Measurements from ENCODE around the gene ADAM8. TPM values are rescaled to one million over a fixed set of nuclear protein-coding genes. Genes with fewer than 3 reads are reported as not detected.

ADAM8 gene
- total RNA-seq, 3 donors from 2014 or later = 4.8 to 7.0 (median 5.2) TPM

- TF ChIP-seq, protein P1, sequence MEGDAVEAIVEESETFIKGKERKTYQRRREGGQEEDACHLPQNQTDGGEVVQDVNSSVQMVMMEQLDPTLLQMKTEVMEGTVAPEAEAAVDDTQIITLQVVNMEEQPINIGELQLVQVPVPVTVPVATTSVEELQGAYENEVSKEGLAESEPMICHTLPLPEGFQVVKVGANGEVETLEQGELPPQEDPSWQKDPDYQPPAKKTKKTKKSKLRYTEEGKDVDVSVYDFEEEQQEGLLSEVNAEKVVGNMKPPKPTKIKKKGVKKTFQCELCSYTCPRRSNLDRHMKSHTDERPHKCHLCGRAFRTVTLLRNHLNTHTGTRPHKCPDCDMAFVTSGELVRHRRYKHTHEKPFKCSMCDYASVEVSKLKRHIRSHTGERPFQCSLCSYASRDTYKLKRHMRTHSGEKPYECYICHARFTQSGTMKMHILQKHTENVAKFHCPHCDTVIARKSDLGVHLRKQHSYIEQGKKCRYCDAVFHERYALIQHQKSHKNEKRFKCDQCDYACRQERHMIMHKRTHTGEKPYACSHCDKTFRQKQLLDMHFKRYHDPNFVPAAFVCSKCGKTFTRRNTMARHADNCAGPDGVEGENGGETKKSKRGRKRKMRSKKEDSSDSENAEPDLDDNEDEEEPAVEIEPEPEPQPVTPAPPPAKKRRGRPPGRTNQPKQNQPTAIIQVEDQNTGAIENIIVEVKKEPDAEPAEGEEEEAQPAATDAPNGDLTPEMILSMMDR (IDR thresholded peaks at IDR 0.05) = no peak
- ATAC-seq = no peak
- intact Hi-C loops (cut with DNase I, micrococcal nuclease) = no loop called here
- Histone ChIP-seq H3K4me3 (no peak overlapping the region), H3K9me3 (no peaks in the 10 kb centered on the region), H3K36me3 (ENCODE audit: low read depth) (no peaks in the 10 kb centered on the region), H3K4me1 (ENCODE audit: low read depth) (no peaks in the 10 kb centered on the region)
- DNase-seq = no peak
These were observed 56.9 kb downstream of the ADAM8 start for GRCh38 chr10:133219782-133220181.

DNA sequence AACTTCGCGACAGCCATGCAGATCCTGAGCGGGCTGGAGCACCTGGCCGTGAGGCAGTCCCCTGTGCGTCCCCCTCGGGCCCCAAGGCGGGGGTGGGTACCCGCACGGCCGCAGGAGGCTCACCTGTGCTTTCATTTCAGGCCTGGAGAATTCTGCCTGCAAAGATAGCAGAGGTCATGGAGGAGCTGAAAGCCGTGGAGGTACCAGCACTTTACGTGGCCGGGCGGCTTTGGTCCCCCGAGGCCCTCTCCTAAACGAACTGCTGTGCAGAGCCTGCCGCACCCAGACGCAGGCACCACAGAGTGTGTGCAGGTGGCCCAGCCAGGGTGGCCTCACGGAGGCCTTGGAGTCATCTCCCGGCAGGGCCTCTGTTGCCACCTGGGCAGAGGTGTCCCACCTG lies 57.8 kb downstream of the ADAM8 start:
- Histone ChIP-seq H3K4me3 (no peak overlapping the region), H3K9me3 (no peaks in the 10 kb centered on the region), H3K36me3 (ENCODE audit: low read depth) (no peaks in the 10 kb centered on the region), H3K4me1 (ENCODE audit: low read depth) (no peaks in the 10 kb centered on the region)
- intact Hi-C loops (cut with DNase I, micrococcal nuclease) = no loop called here
- DNase-seq (no peak), ATAC-seq (no peak)
- TF ChIP-seq, protein P1 (IDR thresholded peaks at IDR 0.05) = no peak

- no peaks in the 10 kb centered on the region for H3K4me1 ChIP-seq (ENCODE audit: low read depth)
- H3K9me3 ChIP-seq = no peaks in the 10 kb centered on the region
- ATAC-seq (no peak), DNase-seq (no peak)
- H3K4me3 ChIP-seq = no peak overlapping the region
- intact Hi-C loops (cut with DNase I, micrococcal nuclease) = no loop called here
- TF ChIP-seq, protein P1 (IDR thresholded peaks at IDR 0.05) = no peak
- no peaks in the 10 kb centered on the region for H3K36me3 ChIP-seq (ENCODE audit: low read depth)
These were observed 58.7 kb downstream of the ADAM8 start for GRCh38 chr10:133217800-133218589.

GRCh38 chr10:133216776-133217175 lies 59.9 kb downstream of the ADAM8 start:
- H3K36me3 ChIP-seq (ENCODE audit: low read depth) = no peaks in the 10 kb centered on the region
- no peaks in the 10 kb centered on the region for H3K9me3 ChIP-seq
- intact Hi-C loops (cut with DNase I, micrococcal nuclease) = no loop called here
- peak in 1 of 3 donors; percentile 34 for DNase-seq
- TF ChIP-seq, protein P1 (IDR thresholded peaks at IDR 0.05) = no peak
- no peak for ATAC-seq
- no peaks in the 10 kb centered on the region for H3K4me1 ChIP-seq (ENCODE audit: low read depth)
- no peak overlapping the region for H3K4me3 ChIP-seq

GRCh38 chr10:133215586-133215985 lies 61.1 kb downstream of the ADAM8 start:
- Histone ChIP-seq H3K4me3 (no peak overlapping the region), H3K36me3 (ENCODE audit: low read depth) (no peaks in the 10 kb centered on the region), H3K9me3 (no peaks in the 10 kb centered on the region), H3K4me1 (ENCODE audit: low read depth) (no peaks in the 10 kb centered on the region)
- intact Hi-C loops (cut with DNase I, micrococcal nuclease) = no loop called here
- ATAC-seq (no peak), DNase-seq (no peak)
- TF ChIP-seq, protein P1 (IDR thresholded peaks at IDR 0.05) = no peak

Measured in mucosa of descending colon (tissue), 3 donors.